HTR-8/SVneo (cell line): ENCODE data around the gene SAG.

ENCODE experiments used
- DNase-seq: peaks from one replicate; pipeline ENCODE4 v3.0.0; 2011; ENCODE audit warnings: low spot score, mixed read lengths; ENCODE audit not compliant: insufficient read length
- FAIRE-seq: peaks from 2 replicates; lab custom pipeline; 2011; peaks lifted over from hg19 to GRCh38; lab: Jason Lieb, UNC

SAG gene

GRCh38 chr2:233353101-233353768 is 45.6 kb downstream of the SAG start:
- FAIRE-seq: no peak

GRCh38 chr2:233353769-233354499 is 46.3 kb downstream of the SAG start, which contains the start of gene DGKD:
TSS of gene DGKD (plus strand) at chr2:233354494. CDS start at chr2:233354519, 25 bp downstream.
- FAIRE-seq (no peak), DNase-seq (peak; percentile 59)

More at GRCh38 chr2:233353101-233353768, 45.6 kb downstream of the SAG start:
- DNase-seq: no peak

- DNase-seq: no peak
- no peak for FAIRE-seq
These were observed 46.9 kb downstream of the SAG start for GRCh38 chr2:233354500-233354924.

- DNase-seq (no peak), FAIRE-seq (no peak)
These were observed 47.5 kb downstream of the SAG start for GRCh38 chr2:233354971-233355574.

- no peak for FAIRE-seq
- no peak for DNase-seq
These were observed 48.3 kb downstream of the SAG start for GRCh38 chr2:233355916-233356315.

GRCh38 chr2:233356546-233357308 is 49.1 kb downstream of the SAG start:
- DNase-seq (no peak), FAIRE-seq (no peak)

GRCh38 chr2:233358335-233358734 is 50.7 kb downstream of the SAG start:
- FAIRE-seq (no peak), DNase-seq (no peak)

GRCh38 chr2:233358947-233359346 is 51.3 kb downstream of the SAG start:
- FAIRE-seq: no peak

GRCh38 chr2:233359823-233360222 is 52.2 kb downstream of the SAG start:
- no peak for DNase-seq
- FAIRE-seq: no peak

More at GRCh38 chr2:233358947-233359346, 51.3 kb downstream of the SAG start:
- no peak for DNase-seq

- no peak for DNase-seq
- FAIRE-seq: no peak
These were observed 53.2 kb downstream of the SAG start for GRCh38 chr2:233360771-233361176.

- FAIRE-seq: no peak
- DNase-seq: no peak
These were observed 53.7 kb downstream of the SAG start for GRCh38 chr2:233361297-233361696.

GRCh38 chr2:233362742-233363141 is 55.1 kb downstream of the SAG start:
- no peak for FAIRE-seq

GRCh38 chr2:233363744-233364235 is 56.2 kb downstream of the SAG start:
- DNase-seq: no peak
- FAIRE-seq: no peak

More at GRCh38 chr2:233362742-233363141, 55.1 kb downstream of the SAG start:
- DNase-seq: no peak

- DNase-seq (no peak), FAIRE-seq (no peak)
These were observed 58.4 kb downstream of the SAG start for GRCh38 chr2:233365861-233366520.

- DNase-seq: no peak
- FAIRE-seq: no peak
These were observed 60.0 kb downstream of the SAG start for GRCh38 chr2:233367586-233367985.

- no peak for FAIRE-seq
- DNase-seq: no peak
These were observed 61.1 kb downstream of the SAG start for GRCh38 chr2:233368756-233369155.

- DNase-seq: no peak
- FAIRE-seq: no peak
These were observed 61.8 kb downstream of the SAG start for GRCh38 chr2:233369462-233369861.

- FAIRE-seq (no peak), DNase-seq (no peak)
These were observed 62.5 kb downstream of the SAG start for GRCh38 chr2:233369897-233370685.

- FAIRE-seq: no peak
- no peak for DNase-seq
These were observed 64.0 kb downstream of the SAG start for GRCh38 chr2:233371641-233372040.
